ENCODE data around the gene NDOR1.

- TF ChIP-seq EZH2 (IDR thresholded peaks at IDR 0.05; ENCODE audit: borderline replicate concordance, low read length): no peak
- TF ChIP-seq CTCF (conservative IDR thresholded peaks at IDR 0.05 in 1 of 2, IDR thresholded peaks at IDR 0.05 in 1 of 2; ENCODE audit: extremely low read depth in 1 of 2, insufficient read depth in 1 of 2, low read depth in 1 of 2, low read length in 2 of 2): no peak
These were observed 10.9 kb downstream of the NDOR1 start for GRCh38 chr9:137216188-137216965.
